Measurements from ENCODE around the gene RMND1.
"Not testable (repeated sequence)": the region's sequence is repeated elsewhere in the genome, so short reads cannot be mapped to it uniquely, and the experiment has no call there.

RMND1 gene

GRCh38 chr6:151387175-151387970, 64.6 kb downstream of the RMND1 start:
- H3K4me3 ChIP-seq (ENCODE audit: low read depth, low read length) = no peak overlapping the region
- TF ChIP-seq, protein P1, sequence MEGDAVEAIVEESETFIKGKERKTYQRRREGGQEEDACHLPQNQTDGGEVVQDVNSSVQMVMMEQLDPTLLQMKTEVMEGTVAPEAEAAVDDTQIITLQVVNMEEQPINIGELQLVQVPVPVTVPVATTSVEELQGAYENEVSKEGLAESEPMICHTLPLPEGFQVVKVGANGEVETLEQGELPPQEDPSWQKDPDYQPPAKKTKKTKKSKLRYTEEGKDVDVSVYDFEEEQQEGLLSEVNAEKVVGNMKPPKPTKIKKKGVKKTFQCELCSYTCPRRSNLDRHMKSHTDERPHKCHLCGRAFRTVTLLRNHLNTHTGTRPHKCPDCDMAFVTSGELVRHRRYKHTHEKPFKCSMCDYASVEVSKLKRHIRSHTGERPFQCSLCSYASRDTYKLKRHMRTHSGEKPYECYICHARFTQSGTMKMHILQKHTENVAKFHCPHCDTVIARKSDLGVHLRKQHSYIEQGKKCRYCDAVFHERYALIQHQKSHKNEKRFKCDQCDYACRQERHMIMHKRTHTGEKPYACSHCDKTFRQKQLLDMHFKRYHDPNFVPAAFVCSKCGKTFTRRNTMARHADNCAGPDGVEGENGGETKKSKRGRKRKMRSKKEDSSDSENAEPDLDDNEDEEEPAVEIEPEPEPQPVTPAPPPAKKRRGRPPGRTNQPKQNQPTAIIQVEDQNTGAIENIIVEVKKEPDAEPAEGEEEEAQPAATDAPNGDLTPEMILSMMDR (conservative IDR thresholded peaks at IDR 0.05; ENCODE audit: low read depth, low read length) = no peak
- DNase-seq (ENCODE audit: low read depth) = peak; percentile 84

DNA sequence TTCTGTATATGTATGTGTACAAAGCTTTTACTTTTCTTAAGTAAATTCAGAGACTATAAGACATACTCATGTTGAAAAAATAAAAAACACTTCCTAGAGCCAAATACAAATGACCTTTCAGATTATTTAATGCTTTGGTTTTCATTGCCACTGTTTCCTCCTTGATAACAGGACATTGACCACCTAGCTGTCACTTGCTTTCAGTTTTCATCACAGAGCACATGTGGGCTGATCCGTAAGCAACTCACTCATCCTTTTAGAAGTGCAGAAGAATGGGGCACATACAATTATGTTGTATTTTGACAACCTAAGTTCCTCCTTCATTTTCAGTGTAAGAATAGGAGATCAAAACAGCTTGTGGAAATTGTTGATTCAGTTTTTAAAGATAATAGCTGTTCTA, 66.7 kb downstream of the RMND1 start:
- H3K4me3 ChIP-seq (ENCODE audit: low read depth, low read length) = no peak overlapping the region

DNA sequence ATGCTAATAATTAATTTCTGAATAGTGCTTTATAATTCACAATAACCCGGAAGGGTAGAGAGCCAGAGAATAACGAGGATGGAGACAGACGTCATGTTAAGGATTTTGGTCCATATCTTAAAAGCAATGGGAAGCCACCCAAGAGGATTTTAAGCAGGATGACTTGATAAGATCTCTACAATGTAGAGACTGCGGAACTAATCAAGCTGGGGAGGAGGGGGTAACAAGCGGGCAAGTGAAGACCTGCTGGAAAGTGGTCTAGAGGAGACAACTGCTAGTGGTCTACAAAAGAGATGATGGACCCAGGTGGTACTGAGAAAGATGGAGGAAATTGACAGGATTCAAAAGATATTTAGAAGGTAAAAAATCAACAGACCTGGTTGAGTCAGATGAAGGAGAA, 67.8 kb downstream of the RMND1 start:
- TF ChIP-seq, protein P1 (conservative IDR thresholded peaks at IDR 0.05; ENCODE audit: low read depth, low read length) = no peak
- no peak for DNase-seq (ENCODE audit: low read depth)
- H3K4me3 ChIP-seq (ENCODE audit: low read depth, low read length) = no peak overlapping the region

More for the DNA sequence above, 66.7 kb downstream of the RMND1 start:
- no peak for DNase-seq (ENCODE audit: low read depth)
- TF ChIP-seq, protein P1 (conservative IDR thresholded peaks at IDR 0.05; ENCODE audit: low read depth, low read length) = no peak

GRCh38 chr6:151382631-151383030, 69.3 kb downstream of the RMND1 start:
- not testable (repeated sequence) for H3K4me3 ChIP-seq (ENCODE audit: low read depth, low read length)

DNA sequence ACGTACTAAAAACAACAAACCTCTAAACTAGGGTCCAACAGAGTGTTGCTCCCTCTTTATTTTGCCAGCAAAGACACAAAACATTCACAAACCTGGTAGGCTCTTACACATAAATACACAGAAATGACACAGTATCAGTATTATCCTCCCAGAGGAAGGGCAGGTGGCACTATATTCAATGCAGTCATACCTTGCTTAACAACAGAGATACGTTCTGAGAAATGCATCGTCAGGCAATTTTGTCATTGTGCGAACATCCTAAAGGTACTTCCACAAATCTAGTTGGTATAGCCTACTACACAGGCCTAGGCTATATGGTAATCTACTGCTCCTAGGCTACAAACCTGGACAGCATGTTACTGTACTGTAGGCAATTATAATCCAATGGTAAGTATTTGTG, 70.2 kb downstream of the RMND1 start:
- no peak overlapping the region for H3K4me3 ChIP-seq (ENCODE audit: low read depth, low read length)
- no peak for DNase-seq (ENCODE audit: low read depth)
- TF ChIP-seq, protein P1 (conservative IDR thresholded peaks at IDR 0.05; ENCODE audit: low read depth, low read length) = no peak

More at GRCh38 chr6:151382631-151383030, 69.3 kb downstream of the RMND1 start:
- DNase-seq (ENCODE audit: low read depth) = not testable (repeated sequence)

- DNase-seq (ENCODE audit: low read depth) = no peak
- no peak overlapping the region for H3K4me3 ChIP-seq (ENCODE audit: low read depth, low read length)
- TF ChIP-seq, protein P1 (conservative IDR thresholded peaks at IDR 0.05; ENCODE audit: low read depth, low read length) = no peak
Observed at GRCh38 chr6:151380848-151381205, 71.1 kb downstream of the RMND1 start.

- no peak overlapping the region for H3K4me3 ChIP-seq (ENCODE audit: low read depth, low read length)
- TF ChIP-seq, protein P1 (conservative IDR thresholded peaks at IDR 0.05; ENCODE audit: low read depth, low read length) = no peak
- DNase-seq (ENCODE audit: low read depth) = no peak
Observed at GRCh38 chr6:151379933-151380847, 71.7 kb downstream of the RMND1 start.
